NCI-H82 treated with DMSO at 0.1 percent for 48 hours (cell line): ENCODE results near the gene DNAAF1.
"Not testable (repeated sequence)": the region's sequence is repeated elsewhere in the genome, so short reads cannot be mapped to it uniquely, and the experiment has no call there.

Source experiments
- DNase-seq: peaks from one replicate; lab custom pipeline; 2025; ENCODE audit not compliant: unreplicated experiment; lab: John Stamatoyannopoulos, UW

Gene DNAAF1

GRCh38 chr16:84205123-84205522 lies 60.0 kb downstream of the DNAAF1 start:
- not testable (repeated sequence) for DNase-seq

GRCh38 chr16:84205976-84206691 lies 61.0 kb downstream of the DNAAF1 start:
- no peak for DNase-seq

GRCh38 chr16:84207251-84207650 lies 62.1 kb downstream of the DNAAF1 start:
- DNase-seq: no peak

GRCh38 chr16:84207879-84208278 lies 62.8 kb downstream of the DNAAF1 start:
- peak; percentile 19 for DNase-seq

- no peak for DNase-seq
Observed at GRCh38 chr16:84209989-84210388, 64.9 kb downstream of the DNAAF1 start.

- no peak for DNase-seq
Observed at GRCh38 chr16:84212154-84212553, 67.0 kb downstream of the DNAAF1 start.

- DNase-seq: no peak
Observed at GRCh38 chr16:84212631-84213030, 67.5 kb downstream of the DNAAF1 start.

GRCh38 chr16:84214451-84215066 lies 69.5 kb downstream of the DNAAF1 start:
- no peak for DNase-seq

- DNase-seq: no peak
Observed at GRCh38 chr16:84215531-84215930, 70.4 kb downstream of the DNAAF1 start.

- not testable (repeated sequence) for DNase-seq
Observed at GRCh38 chr16:84216144-84216543, 71.0 kb downstream of the DNAAF1 start.

GRCh38 chr16:84218176-84218823 lies 73.2 kb downstream of the DNAAF1 start:
- DNase-seq: no peak

GRCh38 chr16:84218956-84219355 lies 73.8 kb downstream of the DNAAF1 start:
- no peak for DNase-seq

GRCh38 chr16:84220851-84221250 lies 75.7 kb downstream of the DNAAF1 start:
- DNase-seq: no peak

- no peak for DNase-seq
Observed at GRCh38 chr16:84223456-84223855, 78.3 kb downstream of the DNAAF1 start.

GRCh38 chr16:84224554-84224953 lies 79.4 kb downstream of the DNAAF1 start:
- DNase-seq: no peak

- DNase-seq: no peak
Observed at GRCh38 chr16:84225126-84225525, 80.0 kb downstream of the DNAAF1 start.

- DNase-seq: no peak
Observed at GRCh38 chr16:84225571-84225970, 80.5 kb downstream of the DNAAF1 start.

GRCh38 chr16:84226026-84226425 lies 80.9 kb downstream of the DNAAF1 start:
- DNase-seq: no peak
